Measurements from ENCODE around the gene MEGF6.

- TF ChIP-seq CTCF (conservative IDR thresholded peaks at IDR 0.05): no peak
- no peak for TF ChIP-seq EZH2 (IDR thresholded peaks at IDR 0.05; ENCODE audit: low read depth)
Measured at GRCh38 chr1:3575993-3576392, 35.3 kb downstream of the MEGF6 start.

All from PC-9 (cell line).